22Rv1 (cell line): ENCODE measurements around the gene KRT6B.

Source experiments
- H3K27ac ChIP-seq: fragments of 450-650 bp; 2 replicates; pipeline ENCODE4 v1.5.1; 2017
- CTCF ChIP-seq: fragments of 450-650 bp; IDR thresholded peaks from 2 replicates; pipeline ENCODE4 v1.5.1; 2017; ENCODE audit warnings: mild to moderate bottlenecking
- ZFX ChIP-seq: fragments of 450-650 bp; IDR thresholded peaks from 2 replicates; pipeline ENCODE4 v1.6.1; 2017; ENCODE audit warnings: antibody characterized with exemption, borderline replicate concordance

The KRT6B gene

DNA sequence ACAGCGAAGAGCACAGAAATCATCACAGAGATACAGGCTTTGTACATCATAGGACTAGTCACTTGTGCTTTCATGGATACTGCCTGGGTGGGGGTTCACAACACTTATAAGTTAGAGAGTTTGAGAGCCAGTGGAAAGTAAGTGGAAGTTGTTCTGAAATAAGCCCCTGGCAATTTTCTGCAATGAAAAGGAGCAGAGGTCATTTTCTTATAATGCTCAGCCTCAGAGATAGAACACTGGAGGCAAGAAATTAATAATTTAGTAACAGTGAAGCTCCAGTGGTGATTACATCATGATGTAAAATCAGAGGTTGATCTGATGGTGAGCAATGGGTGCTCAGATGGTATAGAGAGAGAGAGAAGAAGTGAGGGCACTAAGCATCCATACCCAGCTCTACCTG lies 35.3 kb upstream of the KRT6B start:
- TF ChIP-seq CTCF, result no peak
- no peak for TF ChIP-seq ZFX
- no peak overlapping the region for H3K27ac ChIP-seq

GRCh38 chr12:52486166-52487105 lies 34.5 kb upstream of the KRT6B start:
- no peak overlapping the region for H3K27ac ChIP-seq
- no peak for TF ChIP-seq CTCF
- TF ChIP-seq ZFX, result no peak

DNA sequence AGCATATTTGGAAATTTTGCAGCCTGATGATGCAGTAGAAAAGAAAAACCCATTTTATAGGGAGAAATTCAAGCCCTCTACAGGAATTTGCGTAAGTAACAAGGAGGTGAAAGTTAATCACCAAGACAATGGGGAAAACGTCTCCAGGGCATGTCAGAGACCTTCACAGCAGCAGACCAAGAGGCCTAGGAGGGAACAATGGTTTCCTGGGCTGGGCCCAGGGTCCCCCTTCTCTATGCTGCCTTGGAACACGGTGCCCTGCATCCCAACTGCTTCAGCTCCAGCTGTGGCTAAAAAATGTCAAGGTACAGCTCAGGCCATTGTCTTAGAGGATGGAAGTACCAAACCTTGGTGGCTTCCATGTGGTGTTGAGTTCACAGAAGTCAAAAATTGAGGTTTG lies 28.1 kb upstream of the KRT6B start:
- TF ChIP-seq ZFX (no peak), CTCF (no peak)
- H3K27ac ChIP-seq, result no peak overlapping the region

DNA sequence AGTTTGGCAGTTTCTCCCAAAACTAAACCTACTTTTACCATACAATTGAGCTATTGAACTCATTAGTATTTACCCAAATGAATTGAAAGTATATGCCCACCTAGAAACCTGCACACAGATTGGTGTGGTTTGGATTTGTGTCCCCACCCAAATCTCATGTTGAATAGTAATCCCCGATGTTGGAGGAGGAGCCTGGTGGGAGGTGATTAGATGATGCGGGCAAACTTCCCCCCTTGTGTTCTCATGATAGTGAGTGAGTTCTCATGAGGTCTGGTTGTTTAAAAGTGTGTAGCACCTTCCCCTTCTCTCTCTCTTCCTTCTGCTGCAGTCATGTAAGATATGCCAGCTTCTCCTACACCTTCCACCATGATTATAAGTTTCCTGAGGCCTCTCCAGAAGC lies 25.7 kb upstream of the KRT6B start:
- TF ChIP-seq CTCF (no peak), ZFX (no peak)
- H3K27ac ChIP-seq, result no peak overlapping the region

GRCh38 chr12:52474212-52474611 lies 22.3 kb upstream of the KRT6B start:
- TF ChIP-seq CTCF (no peak), ZFX (no peak)
- H3K27ac ChIP-seq, result no peak overlapping the region

DNA sequence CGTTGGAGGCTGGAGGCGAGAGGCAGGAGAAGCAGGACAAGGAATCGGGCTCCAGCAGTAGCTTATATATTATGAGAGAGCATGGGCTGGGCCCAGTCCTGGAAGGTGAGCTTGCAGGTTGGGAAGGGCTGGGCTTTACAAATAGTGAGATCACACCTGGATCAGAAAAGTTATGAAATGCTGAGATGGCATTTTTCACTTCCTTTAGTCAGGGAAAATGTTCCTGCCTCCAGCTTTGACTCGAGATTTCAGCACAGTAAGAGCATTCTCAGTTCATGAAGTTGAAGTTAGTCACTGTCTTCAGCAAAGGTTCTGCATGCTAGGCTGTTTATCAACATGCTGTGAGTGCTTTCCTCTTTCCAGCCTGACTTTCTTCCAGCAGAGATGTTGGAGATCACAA lies 21.8 kb upstream of the KRT6B start, which contains the start of gene KRT6C:
TSS of gene KRT6C (minus strand) at position 38 of the 400 bp plus-strand sequence. CDS start 68 bp downstream, outside the sequence.
- H3K27ac ChIP-seq, result no peak within 1 kb of the TSS
- TF ChIP-seq CTCF (no peak), ZFX (no peak)

DNA sequence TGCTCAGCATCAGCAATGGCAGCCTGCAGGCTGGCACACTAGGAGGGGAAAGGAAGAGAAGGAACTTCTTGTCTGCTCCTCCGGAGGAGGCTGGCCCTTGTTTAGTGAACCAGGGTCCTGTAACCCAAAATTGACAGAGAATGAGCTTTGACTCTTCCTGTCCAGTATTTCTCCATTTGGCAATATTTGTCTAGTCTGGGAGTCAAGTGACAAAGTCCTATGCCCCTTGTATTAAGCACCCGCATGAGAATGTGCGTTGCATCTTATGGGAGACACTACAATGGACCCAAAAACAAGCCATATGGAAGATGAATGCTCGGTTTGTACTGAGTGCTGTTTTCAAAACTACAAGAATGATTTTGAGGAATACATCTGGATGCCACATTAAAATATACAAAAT lies 17.9 kb upstream of the KRT6B start:
- TF ChIP-seq ZFX (no peak), CTCF (peak; percentile 5; the same call in 1 of the 2 replicates)
- H3K27ac ChIP-seq, result no peak overlapping the region
